Central memory CD8-positive, alpha-beta T cell (primary cell): ENCODE data around the gene DTNBP1.
A peak's percentile ranks its signal among the peaks of the same experiment; 100 is the strongest.
"Not testable (repeated sequence)": the region's sequence is repeated elsewhere in the genome, so short reads cannot be mapped to it uniquely, and the experiment has no call there.

ENCODE experiments used
- ATAC-seq: fragments of 150-1000 bp; cut with Tn5 transposase; replicated peaks from 2 replicates; pipeline ENCODE4 v1.10.0; 2022; ENCODE audit warnings: mild to moderate bottlenecking, moderate FRiP score, moderate number of reproducible peaks; ENCODE audit not compliant: poor library complexity, severe bottlenecking; ENCODE audit errors: extremely low read depth
- DNase-seq, 2 donors: peaks; one replicate each; pipeline ENCODE4 v3.0.0; 2021; ENCODE audit warnings: low spot score in 2 of 2
- H3K27ac Mint-ChIP-seq: one replicate; pipeline ENCODE4 v1.8.0; 2022; ENCODE audit warnings: low read depth, mild to moderate bottlenecking, moderate library complexity, mixed read lengths
- H3K27me3 Mint-ChIP-seq: one replicate; pipeline ENCODE4 v1.8.0; 2022; ENCODE audit warnings: mixed read lengths
- H3K36me3 Mint-ChIP-seq: one replicate; pipeline ENCODE4 v1.8.0; 2022; ENCODE audit warnings: mild to moderate bottlenecking, moderate library complexity, mixed read lengths; ENCODE audit not compliant: insufficient read depth
- H3K4me1 Mint-ChIP-seq: one replicate; pipeline ENCODE4 v1.8.0; 2022; ENCODE audit warnings: mixed read lengths
- H3K4me3 Mint-ChIP-seq: one replicate; pipeline ENCODE4 v1.8.0; 2022; ENCODE audit warnings: mild to moderate bottlenecking, moderate library complexity, mixed read lengths
- H3K9me3 Mint-ChIP-seq: one replicate; pipeline ENCODE4 v1.8.0; 2022; ENCODE audit warnings: mixed read lengths

Gene DTNBP1

DNA sequence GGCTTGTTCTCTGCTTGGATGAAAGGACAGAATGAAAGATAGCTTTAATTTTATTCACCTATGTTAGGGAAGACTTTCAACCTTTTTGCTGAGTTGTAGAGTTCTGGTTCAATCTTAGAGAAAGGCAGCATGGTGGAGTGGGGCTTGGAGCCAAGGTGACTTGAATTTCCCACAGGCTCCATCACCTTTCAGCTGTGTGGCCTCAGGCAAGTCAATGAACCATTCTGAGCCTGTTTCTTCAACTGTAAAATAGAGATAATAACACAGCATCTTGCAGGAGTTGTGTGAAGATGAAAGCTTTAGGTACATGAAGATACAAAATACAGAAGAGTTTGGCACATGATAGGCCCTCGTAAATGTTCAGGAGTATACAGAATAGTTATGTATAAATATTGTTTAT is 19.1 kb upstream of the DTNBP1 start:
- no peak overlapping the region for H3K4me3 Mint-ChIP-seq
- H3K27ac Mint-ChIP-seq = no peak overlapping the region
- DNase-seq (no peak), ATAC-seq (no peak)
- H3K36me3 Mint-ChIP-seq = peaks cover 3% of the 10 kb centered on the region
- peaks cover 11% of the 10 kb centered on the region for H3K27me3 Mint-ChIP-seq
- H3K9me3 Mint-ChIP-seq = no peaks in the 10 kb centered on the region
- H3K4me1 Mint-ChIP-seq = no peaks in the 10 kb centered on the region

DNA sequence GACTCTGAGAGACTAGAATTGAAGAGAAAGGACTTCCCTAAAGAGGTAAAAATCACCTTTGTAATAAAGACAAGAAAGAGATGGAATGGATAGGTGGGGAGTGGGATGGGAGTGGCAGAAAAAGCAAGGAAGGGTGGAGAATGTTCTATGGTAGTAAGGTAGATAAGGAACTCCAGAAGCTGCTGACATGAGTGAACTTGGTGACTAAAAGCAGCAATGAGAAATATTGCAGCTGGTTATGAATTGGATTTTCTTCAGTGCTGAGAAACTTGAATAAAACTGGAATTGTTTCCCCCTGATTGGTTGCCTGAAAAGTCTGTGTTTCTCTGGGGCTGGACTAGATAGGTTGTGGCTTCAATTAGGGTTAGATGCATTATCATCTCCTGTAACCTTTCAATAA is 15.7 kb upstream of the DTNBP1 start:
- no peak overlapping the region for H3K27ac Mint-ChIP-seq
- DNase-seq (no peak), ATAC-seq (no peak)
- peaks cover 18% of the 10 kb centered on the region for H3K27me3 Mint-ChIP-seq
- no peaks in the 10 kb centered on the region for H3K9me3 Mint-ChIP-seq
- H3K36me3 Mint-ChIP-seq = no peaks in the 10 kb centered on the region
- no peak overlapping the region for H3K4me3 Mint-ChIP-seq
- H3K4me1 Mint-ChIP-seq = no peaks in the 10 kb centered on the region

DNA sequence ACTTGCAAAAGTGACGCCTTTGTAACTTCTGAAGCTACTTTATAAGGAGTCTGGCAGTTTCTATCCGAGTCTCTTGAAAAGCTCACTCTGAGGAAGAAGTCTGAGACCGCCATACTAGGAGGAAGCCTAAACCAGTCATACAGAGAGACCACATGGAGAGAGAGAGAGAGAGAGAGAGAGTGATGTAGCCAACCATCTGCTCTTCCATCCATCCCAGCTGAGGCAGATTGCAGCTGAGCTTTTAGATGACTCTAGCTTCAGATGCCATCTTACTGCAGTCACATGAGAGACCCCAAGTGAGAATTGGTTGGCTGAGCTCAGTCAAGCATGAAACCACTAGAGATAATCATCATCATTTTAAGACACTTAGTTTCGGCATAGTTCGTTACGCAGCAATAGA is 15.0 kb upstream of the DTNBP1 start:
- DNase-seq (no peak), ATAC-seq (no peak)
- no peak overlapping the region for H3K27ac Mint-ChIP-seq
- no peaks in the 10 kb centered on the region for H3K9me3 Mint-ChIP-seq
- no peaks in the 10 kb centered on the region for H3K36me3 Mint-ChIP-seq
- H3K4me1 Mint-ChIP-seq = no peaks in the 10 kb centered on the region
- peaks cover 18% of the 10 kb centered on the region for H3K27me3 Mint-ChIP-seq
- H3K4me3 Mint-ChIP-seq = no peak overlapping the region

DNA sequence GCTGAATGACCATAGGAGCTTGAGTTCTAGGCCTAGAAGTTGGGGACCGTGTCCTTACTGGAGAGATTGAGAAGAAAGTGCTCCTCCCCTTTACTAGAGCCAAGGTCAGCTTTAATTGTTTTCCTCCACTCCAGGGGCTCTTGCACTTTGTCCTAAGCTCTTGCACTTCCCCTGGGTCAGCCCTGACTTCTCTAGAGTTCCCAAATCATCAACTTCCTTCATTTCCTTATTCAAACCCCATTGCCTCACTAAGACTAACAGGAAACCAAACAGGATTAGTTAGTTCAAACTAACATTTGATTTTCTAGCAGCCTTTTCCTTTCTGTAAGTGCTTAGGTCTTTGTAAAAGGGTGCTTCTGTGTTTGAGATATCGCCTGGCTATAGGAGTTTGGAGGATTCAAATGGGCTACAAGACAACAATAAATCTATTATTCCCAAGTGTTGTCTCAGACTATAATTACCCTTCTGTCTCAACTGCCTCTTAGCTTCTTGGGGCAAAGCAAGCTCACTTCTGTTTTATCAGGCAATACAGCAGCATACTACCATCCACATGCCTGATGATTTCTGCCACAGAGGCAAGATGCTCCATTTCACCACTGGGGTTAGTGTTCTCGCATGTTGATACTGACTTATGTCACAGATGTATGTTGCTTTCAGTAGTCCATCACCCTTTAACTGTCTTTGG is 12.8 kb upstream of the DTNBP1 start:
- Mint-ChIP-seq H3K4me1 (no peaks in the 10 kb centered on the region), H3K36me3 (no peaks in the 10 kb centered on the region), H3K9me3 (no peaks in the 10 kb centered on the region), H3K27ac (no peak overlapping the region), H3K27me3 (peaks cover 18% of the 10 kb centered on the region), H3K4me3 (no peak overlapping the region)
- no peak for ATAC-seq
- DNase-seq = no peak

DNA sequence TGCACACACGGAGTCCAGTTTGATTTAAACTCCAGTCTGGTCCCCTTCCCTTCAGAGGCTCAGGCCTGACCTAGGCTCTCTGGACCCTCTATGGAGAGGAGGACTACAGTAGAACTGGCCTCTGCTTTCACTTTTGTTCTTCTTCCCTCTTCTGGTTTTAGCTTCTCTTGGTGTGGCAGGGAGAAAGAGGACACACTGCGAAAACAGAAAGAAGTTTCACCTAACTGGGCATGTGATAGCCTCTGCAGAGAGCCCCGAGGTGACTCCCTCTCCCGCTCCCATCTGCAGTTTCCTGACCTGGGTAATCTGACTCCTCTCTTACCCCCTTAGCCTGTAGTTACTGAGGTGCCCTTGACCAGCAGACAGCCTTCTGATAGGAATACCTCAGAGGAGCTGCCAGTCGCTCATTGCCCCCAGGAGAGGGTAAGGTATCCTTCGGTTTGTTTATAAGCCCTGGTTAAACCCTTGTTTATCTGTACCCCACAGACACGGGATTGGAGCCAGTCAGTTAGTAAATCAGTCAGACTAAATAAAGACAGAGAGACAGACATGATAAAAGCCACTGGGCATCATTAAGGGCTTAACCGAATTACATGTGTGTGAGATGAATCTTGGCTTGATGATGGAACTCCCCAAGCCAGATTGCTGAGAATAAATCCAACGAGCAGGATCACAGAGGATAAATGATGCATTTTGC is 12.0 kb upstream of the DTNBP1 start:
- Mint-ChIP-seq H3K27ac (no peak overlapping the region), H3K36me3 (no peaks in the 10 kb centered on the region), H3K9me3 (no peaks in the 10 kb centered on the region), H3K27me3 (peaks cover 18% of the 10 kb centered on the region), H3K4me1 (no peaks in the 10 kb centered on the region), H3K4me3 (no peak overlapping the region)
- DNase-seq (no peak), ATAC-seq (no peak)

DNA sequence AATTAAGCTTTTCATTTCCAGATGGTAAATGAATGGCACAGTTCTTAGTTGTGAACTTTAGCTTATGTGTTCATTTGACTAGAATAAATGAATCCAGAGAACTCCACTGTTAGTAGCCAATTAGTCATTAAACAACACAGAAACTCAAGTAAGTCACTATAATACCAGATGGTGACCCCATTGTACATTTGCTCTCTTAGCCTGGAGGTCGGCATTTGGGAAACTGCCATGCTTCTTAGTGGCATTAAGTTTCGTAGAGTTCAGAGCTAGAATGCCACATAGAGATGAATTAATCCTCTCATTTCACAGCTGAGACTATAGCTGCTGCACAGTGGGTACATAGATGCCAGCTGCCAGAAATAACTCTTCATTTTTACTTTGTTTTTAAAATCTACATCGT is 10.8 kb upstream of the DTNBP1 start:
- no peaks in the 10 kb centered on the region for H3K9me3 Mint-ChIP-seq
- H3K4me1 Mint-ChIP-seq = no peaks in the 10 kb centered on the region
- ATAC-seq (no peak), DNase-seq (no peak)
- no peaks in the 10 kb centered on the region for H3K36me3 Mint-ChIP-seq
- H3K27me3 Mint-ChIP-seq = peaks cover 18% of the 10 kb centered on the region
- H3K27ac Mint-ChIP-seq = no peak overlapping the region
- H3K4me3 Mint-ChIP-seq = no peak overlapping the region

DNA sequence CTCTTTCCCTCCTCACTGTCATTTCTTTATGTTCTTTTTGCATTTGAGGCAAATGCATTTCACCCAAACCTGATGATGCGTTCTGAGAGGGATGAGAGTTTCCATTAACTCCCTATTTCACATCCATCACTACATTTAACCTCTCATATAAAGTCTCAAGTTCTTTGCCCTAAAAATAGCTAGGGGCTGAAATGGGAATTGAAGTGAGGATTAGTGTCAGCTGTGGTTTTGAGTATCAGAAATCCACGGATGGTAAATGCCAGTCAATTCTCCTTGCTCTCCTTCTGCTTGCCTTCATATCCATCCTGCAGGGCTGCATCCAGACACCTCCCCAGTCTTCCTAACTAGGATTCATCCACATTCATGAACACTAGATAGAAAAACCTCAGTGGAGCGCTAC is 10.0 kb upstream of the DTNBP1 start:
- H3K4me3 Mint-ChIP-seq = no peak overlapping the region
- no peak overlapping the region for H3K27ac Mint-ChIP-seq
- no peaks in the 10 kb centered on the region for H3K9me3 Mint-ChIP-seq
- DNase-seq = no peak
- no peak for ATAC-seq
- H3K36me3 Mint-ChIP-seq = no peaks in the 10 kb centered on the region
- no peaks in the 10 kb centered on the region for H3K4me1 Mint-ChIP-seq
- peaks cover 16% of the 10 kb centered on the region for H3K27me3 Mint-ChIP-seq

DNA sequence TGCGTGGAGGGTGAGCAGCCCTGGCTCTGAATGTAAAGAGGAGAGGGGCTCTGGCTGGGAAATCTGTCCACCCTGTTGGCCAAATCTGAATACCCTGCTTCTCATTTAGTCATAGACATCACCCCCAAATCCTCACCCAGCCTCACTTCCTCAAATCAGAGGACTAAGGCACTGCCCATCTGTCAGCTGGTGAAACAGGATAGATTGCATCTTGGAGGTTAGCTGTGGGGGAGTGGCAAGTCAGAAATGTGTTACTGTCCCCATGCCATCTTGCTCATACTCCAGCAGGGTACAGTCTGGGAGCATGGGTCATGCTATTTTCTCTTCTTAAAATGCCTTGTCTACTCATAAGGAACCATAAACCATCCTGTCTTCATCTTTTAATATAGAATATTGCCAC is 9.5 kb upstream of the DTNBP1 start:
- ATAC-seq = no peak
- no peak overlapping the region for H3K27ac Mint-ChIP-seq
- H3K4me3 Mint-ChIP-seq = no peak overlapping the region
- H3K4me1 Mint-ChIP-seq = no peaks in the 10 kb centered on the region
- H3K9me3 Mint-ChIP-seq = no peaks in the 10 kb centered on the region
- peaks cover 10% of the 10 kb centered on the region for H3K27me3 Mint-ChIP-seq
- H3K36me3 Mint-ChIP-seq = no peaks in the 10 kb centered on the region
- no peak for DNase-seq

DNA sequence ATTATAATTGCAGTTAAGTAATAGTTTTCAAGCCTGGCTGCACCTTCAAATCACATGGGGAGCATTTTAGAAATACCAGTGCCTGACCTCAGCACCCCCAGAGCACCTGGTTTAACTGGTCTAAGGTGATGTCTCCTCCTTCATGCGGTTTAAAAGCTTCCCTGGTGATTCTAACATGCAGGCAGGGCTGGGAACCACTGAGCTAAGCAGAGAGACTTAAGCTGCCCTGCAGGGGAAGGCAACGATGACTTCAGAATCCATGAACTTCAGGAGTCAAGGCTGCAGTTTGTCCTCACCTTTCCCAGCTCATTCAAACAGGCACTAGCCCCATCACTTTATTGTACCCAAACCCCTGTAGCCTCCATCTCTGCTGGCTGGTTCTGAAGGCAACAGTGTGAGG is 6.1 kb upstream of the DTNBP1 start:
- DNase-seq (no peak), ATAC-seq (no peak)
- no peaks in the 10 kb centered on the region for H3K36me3 Mint-ChIP-seq
- H3K9me3 Mint-ChIP-seq = no peaks in the 10 kb centered on the region
- no peaks in the 10 kb centered on the region for H3K27me3 Mint-ChIP-seq
- H3K4me1 Mint-ChIP-seq = no peaks in the 10 kb centered on the region
- H3K4me3 Mint-ChIP-seq = no peak overlapping the region
- no peak overlapping the region for H3K27ac Mint-ChIP-seq

DNA sequence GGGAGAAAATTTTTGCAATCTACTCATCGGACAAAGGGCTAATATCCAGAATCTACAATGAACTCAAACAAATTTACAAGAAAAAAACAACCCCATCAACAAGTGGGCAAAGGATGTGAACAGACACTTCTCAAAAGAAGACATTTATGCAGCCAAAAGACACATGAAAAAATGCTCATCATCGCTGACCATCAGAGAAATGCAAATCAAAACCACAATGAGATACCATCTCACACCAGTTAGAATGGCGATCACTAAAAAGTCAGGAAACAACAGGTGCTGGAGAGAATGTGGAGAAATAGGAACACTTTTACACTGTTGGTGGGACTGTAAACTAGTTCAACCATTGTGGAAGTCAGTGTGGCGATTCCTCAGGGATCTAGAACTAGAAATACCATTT is 4.1 kb upstream of the DTNBP1 start:
- not testable (repeated sequence) for H3K4me1 Mint-ChIP-seq, H3K27ac Mint-ChIP-seq

DNA sequence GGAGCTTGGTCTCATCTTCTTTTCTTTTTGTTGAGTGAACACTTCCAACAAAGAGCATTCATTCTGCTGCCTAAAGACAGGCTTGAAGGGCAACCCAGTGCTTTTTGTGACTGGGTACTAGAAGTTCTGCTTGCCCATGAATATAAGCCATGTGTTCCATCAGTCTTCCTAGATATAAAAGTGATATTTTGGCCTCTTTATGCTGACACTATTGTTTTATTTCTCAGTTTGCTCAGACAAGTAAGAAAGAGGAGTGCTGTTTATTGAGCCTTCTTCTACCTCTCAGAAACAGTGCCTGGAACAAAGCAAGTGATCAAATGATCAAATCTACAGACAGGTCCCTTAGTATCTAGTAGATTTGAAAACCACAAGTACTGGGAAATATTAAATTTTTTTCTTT is 2.4 kb upstream of the DTNBP1 start:
- Mint-ChIP-seq H3K27ac (no peak overlapping the region), H3K4me1 (peaks cover 8% of the 10 kb centered on the region), H3K27me3 (no peaks in the 10 kb centered on the region), H3K4me3 (no peak overlapping the region), H3K9me3 (no peaks in the 10 kb centered on the region), H3K36me3 (peaks cover 9% of the 10 kb centered on the region)
- DNase-seq (no peak), ATAC-seq (no peak)

More for the DNA sequence above, 4.1 kb upstream of the DTNBP1 start:
- ATAC-seq, H3K27me3 Mint-ChIP-seq, H3K9me3 Mint-ChIP-seq, H3K4me3 Mint-ChIP-seq, H3K36me3 Mint-ChIP-seq, DNase-seq: not testable (repeated sequence)

DNA sequence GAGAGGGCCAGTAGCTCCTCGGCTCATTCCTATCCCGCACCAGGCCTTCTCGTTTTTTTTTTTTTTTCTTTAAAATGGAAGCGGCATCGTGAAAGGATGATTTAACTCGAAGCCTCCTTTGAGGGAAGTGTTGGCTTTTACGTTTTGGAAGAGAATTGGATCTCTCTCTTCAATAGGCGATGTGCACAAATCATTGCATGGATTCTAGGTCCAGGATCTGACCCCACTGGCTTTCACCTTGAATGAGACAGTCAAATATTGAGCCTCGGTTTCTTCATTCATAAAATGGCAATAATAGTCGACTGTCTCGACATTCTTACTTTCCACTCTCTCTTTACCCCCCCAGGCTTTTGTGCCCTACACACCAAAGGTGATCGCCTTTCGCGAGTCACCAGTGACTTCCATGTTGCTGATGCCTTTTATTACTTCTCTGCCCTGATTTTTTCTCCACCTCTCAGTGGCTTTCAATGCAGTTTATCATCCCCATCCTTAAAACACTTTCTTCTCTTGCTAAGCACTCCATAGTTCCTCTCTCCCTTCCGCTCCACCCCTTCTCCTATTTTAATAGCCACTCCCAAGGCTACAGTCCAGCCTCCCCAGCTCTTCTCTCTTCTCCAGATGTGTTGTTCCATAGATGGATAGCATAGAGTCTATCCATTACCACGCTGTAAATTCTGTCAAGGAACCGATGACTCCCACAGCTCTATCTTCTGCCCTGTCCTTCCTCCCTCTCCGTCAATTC is 473 bp upstream of the DTNBP1 start:
- Mint-ChIP-seq H3K4me3 (peak overlapping the region; percentile 69), H3K27me3 (no peaks in the 10 kb centered on the region), H3K9me3 (no peaks in the 10 kb centered on the region), H3K27ac (peak overlapping the region; percentile 75), H3K4me1 (peaks cover 10% of the 10 kb centered on the region), H3K36me3 (peaks cover 9% of the 10 kb centered on the region)
- DNase-seq (no peak), ATAC-seq (no peak)

DNA sequence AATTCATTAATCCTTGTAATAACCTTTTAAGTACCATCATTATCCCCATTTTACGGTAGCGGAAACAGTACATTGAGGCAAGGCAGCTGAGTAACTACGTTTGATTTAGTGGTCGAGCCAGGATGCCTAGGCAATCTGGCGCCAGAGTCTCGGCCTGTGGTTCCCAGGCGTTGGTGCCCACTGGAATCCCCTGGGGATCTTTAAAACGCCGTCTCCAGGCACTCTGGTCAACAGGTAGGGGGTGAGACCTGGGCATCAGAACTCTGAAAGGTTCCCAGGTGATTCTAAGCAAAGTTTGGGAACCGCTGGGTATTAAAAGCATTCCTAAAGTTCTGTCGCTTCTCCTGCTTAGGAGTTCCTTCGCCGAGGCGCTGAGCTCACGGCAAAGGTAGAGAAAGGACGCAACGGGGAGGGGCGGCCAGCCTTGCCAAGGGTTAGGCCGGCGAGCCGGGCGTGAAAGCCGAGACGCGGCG is 939 bp downstream of the DTNBP1 start:
- Mint-ChIP-seq H3K36me3 (peaks cover 9% of the 10 kb centered on the region), H3K4me1 (peaks cover 24% of the 10 kb centered on the region), H3K4me3 (peak overlapping the region; percentile 69), H3K9me3 (no peaks in the 10 kb centered on the region), H3K27me3 (no peaks in the 10 kb centered on the region), H3K27ac (peak overlapping the region; percentile 41)
- DNase-seq = no peak
- ATAC-seq = no peak
